ENCODE data around the gene INSR. TPM values are rescaled to one million over a fixed set of nuclear protein-coding genes. Genes with fewer than 3 reads are reported as not detected.
"Not testable (repeated sequence)": the region's sequence is repeated elsewhere in the genome, so short reads cannot be mapped to it uniquely, and the experiment has no call there.

INSR gene
- total RNA-seq, 2 donors from 2014 or later, result 44.6 to 52.9 TPM

- DNase-seq; intact Hi-C loops (cut with DNase I); ATAC-seq: not testable (repeated sequence)
Observed at GRCh38 chr19:7209036-7209435, 85.2 kb downstream of the INSR start.

- DNase-seq, result no peak
- intact Hi-C loops (cut with DNase I), result no loop called here
- no peak for ATAC-seq
Observed at GRCh38 chr19:7203332-7203731, 90.9 kb downstream of the INSR start.

GRCh38 chr19:7202888-7203287 is 91.3 kb downstream of the INSR start:
- no peak for DNase-seq
- ATAC-seq, result no peak
- intact Hi-C loops (cut with DNase I), result no loop called here

- ATAC-seq (no peak), DNase-seq (no peak)
- intact Hi-C loops (cut with DNase I), result no loop called here
Observed at GRCh38 chr19:7200736-7201135, 93.5 kb downstream of the INSR start.

- DNase-seq (no peak), ATAC-seq (no peak)
- intact Hi-C loops (cut with DNase I), result no loop called here
Observed at GRCh38 chr19:7199613-7200533, 94.3 kb downstream of the INSR start.

GRCh38 chr19:7197760-7198696 is 96.2 kb downstream of the INSR start:
- peak; percentile 95 for ATAC-seq

GRCh38 chr19:7197119-7197759 is 97.0 kb downstream of the INSR start:
- intact Hi-C loops (cut with DNase I), result no loop called here
- DNase-seq (peak; percentile 95), ATAC-seq (peak; percentile 85 to 93)

More at GRCh38 chr19:7197760-7198696, 96.2 kb downstream of the INSR start:
- intact Hi-C loops (cut with DNase I), result loop anchor here in 1 of 2 donors (1.0 kb wide), 1 partner anchor 96 kb away; the partner anchor contains the start of gene INSR
- peak; percentile 94 for DNase-seq

GRCh38 chr19:7196763-7197118 is 97.5 kb downstream of the INSR start:
- intact Hi-C loops (cut with DNase I), result no loop called here
- DNase-seq, result peak; percentile 42
- ATAC-seq, result no peak

- DNase-seq (no peak), ATAC-seq (no peak)
- intact Hi-C loops (cut with DNase I), result no loop called here
Observed at GRCh38 chr19:7195046-7195445, 99.2 kb downstream of the INSR start.

GRCh38 chr19:7194566-7194965 is 99.6 kb downstream of the INSR start:
- DNase-seq (no peak), ATAC-seq (no peak)
- intact Hi-C loops (cut with DNase I), result no loop called here

- ATAC-seq (no peak), DNase-seq (no peak)
- intact Hi-C loops (cut with DNase I), result no loop called here
Observed at GRCh38 chr19:7191946-7192691, 102.1 kb downstream of the INSR start.

GRCh38 chr19:7188698-7189629 is 105.2 kb downstream of the INSR start:
- ATAC-seq (peak; percentile 65 to 73), DNase-seq (peak; percentile 47)
- intact Hi-C loops (cut with DNase I), result loop anchor here in 1 of 2 donors (5.0 kb wide), 1 partner anchor 103 kb away; the partner anchor contains the start of gene INSR

- ATAC-seq (no peak), DNase-seq (no peak)
- intact Hi-C loops (cut with DNase I), result loop anchor here in 1 of 2 donors (5.0 kb wide), 1 partner anchor 105 kb away; the partner anchor contains the start of gene INSR
Observed at GRCh38 chr19:7187605-7188339, 106.4 kb downstream of the INSR start.

- DNase-seq (no peak), ATAC-seq (no peak)
- intact Hi-C loops (cut with DNase I), result no loop called here
Observed at GRCh38 chr19:7182489-7182888, 111.7 kb downstream of the INSR start.

- no peak for ATAC-seq
- DNase-seq, result no peak
- intact Hi-C loops (cut with DNase I), result no loop called here
Observed at GRCh38 chr19:7179917-7180306, 114.3 kb downstream of the INSR start.

- DNase-seq (no peak), ATAC-seq (no peak)
- intact Hi-C loops (cut with DNase I), result no loop called here
Observed at GRCh38 chr19:7177926-7178325, 116.3 kb downstream of the INSR start.

GRCh38 chr19:7176792-7177191 is 117.4 kb downstream of the INSR start:
- no peak for DNase-seq
- ATAC-seq, result no peak
- intact Hi-C loops (cut with DNase I), result no loop called here
